GM23338 (cell line): ENCODE data around the gene MFSD11. TPM values are rescaled to one million over a fixed set of nuclear protein-coding genes. Genes with fewer than 3 reads are reported as not detected.
"Not testable (repeated sequence)": the region's sequence is repeated elsewhere in the genome, so short reads cannot be mapped to it uniquely, and the experiment has no call there.

Source experiments
- ATAC-seq: fragments of 200-7000 bp; cut with Tn5 transposase; 3 replicates; pipeline ENCODE4 v1.9.1; 2020
- DNase-seq: peaks from one replicate; pipeline ENCODE4 v3.0.0-alpha.2; 2015; ENCODE audit warnings: low spot score
- H2AFZ ChIP-seq: fragments of 200-600 bp; sonication (generic); 2 replicates; pipeline ENCODE4 v1.8.0; 2016; ENCODE audit warnings: antibody characterized with exemption, mild to moderate bottlenecking, moderate library complexity
- H3F3A ChIP-seq: fragments of 200-600 bp; sonication (generic); replicated peaks from 2 replicates; pipeline ENCODE4 v1.8.0; 2017; ENCODE audit warnings: antibody characterized with exemption, mixed run types, low read depth
- H3K27ac ChIP-seq: fragments of 200-600 bp; sonication (generic); 2 replicates; pipeline ENCODE4 v1.6.1; 2016; ENCODE audit warnings: low read depth
- H3K27me3 ChIP-seq: fragments of 200-600 bp; sonication (generic); 2 replicates; pipeline ENCODE4 v1.8.0; 2016; ENCODE audit warnings: mild to moderate bottlenecking, mixed run types, moderate library complexity; ENCODE audit not compliant: insufficient read depth
- H3K36me3 ChIP-seq: fragments of 200-600 bp; sonication (generic); 2 replicates; pipeline ENCODE4 v1.8.0; 2016; ENCODE audit warnings: mild to moderate bottlenecking; ENCODE audit not compliant: insufficient read depth
- H3K4me1 ChIP-seq: fragments of 200-600 bp; sonication (generic); 2 replicates; pipeline ENCODE4 v1.8.0; 2016; ENCODE audit warnings: mild to moderate bottlenecking, moderate library complexity; ENCODE audit not compliant: insufficient read depth
- H3K4me2 ChIP-seq: fragments of 200-600 bp; sonication (generic); 2 replicates; pipeline ENCODE4 v1.7.1; 2017; ENCODE audit warnings: mixed run types
- H3K4me3 ChIP-seq: fragments of 200-600 bp; sonication (generic); 2 replicates; pipeline ENCODE4 v1.6.1; 2016; ENCODE audit warnings: mixed run types
- H3K79me2 ChIP-seq: fragments of 200-600 bp; sonication (generic); replicated peaks from 2 replicates; pipeline ENCODE4 v1.8.0; 2017; ENCODE audit warnings: mild to moderate bottlenecking; ENCODE audit not compliant: insufficient read depth
- H3K9me2 ChIP-seq: fragments of 200-600 bp; sonication (generic); 2 replicates; pipeline ENCODE4 v1.8.0; 2017; ENCODE audit not compliant: insufficient read depth
- H4K20me1 ChIP-seq: fragments of 200-600 bp; sonication (generic); replicated peaks from 2 replicates; pipeline ENCODE4 v1.8.0; 2017; ENCODE audit warnings: mild to moderate bottlenecking; ENCODE audit not compliant: insufficient read depth
- H3K27ac Mint-ChIP-seq: 2 replicates; pipeline ENCODE4 v1.8.0; 2020; ENCODE audit warnings: inconsistent platforms, mild to moderate bottlenecking, moderate library complexity, mixed read lengths
- H3K27me3 Mint-ChIP-seq: 3 replicates; pipeline ENCODE4 v1.8.0; 2022; ENCODE audit warnings: low read depth, mild to moderate bottlenecking, moderate library complexity, mixed read lengths, inconsistent platforms; ENCODE audit not compliant: insufficient read depth, poor library complexity
- H3K36me3 Mint-ChIP-seq: 3 replicates; pipeline ENCODE4 v1.8.0; 2021; ENCODE audit warnings: low read depth, mild to moderate bottlenecking, inconsistent platforms, moderate library complexity, mixed read lengths
- H3K4me1 Mint-ChIP-seq: 3 replicates; pipeline ENCODE4 v1.8.0; 2020; ENCODE audit warnings: mild to moderate bottlenecking, inconsistent platforms, mixed read lengths
- H3K4me3 Mint-ChIP-seq: 3 replicates; pipeline ENCODE4 v1.8.0; 2021; ENCODE audit warnings: moderate library complexity, mild to moderate bottlenecking, inconsistent platforms, mixed read lengths
- H3K9me3 Mint-ChIP-seq: 3 replicates; pipeline ENCODE4 v1.8.0; 2020; ENCODE audit warnings: moderate library complexity, mild to moderate bottlenecking, inconsistent platforms, mixed read lengths
- CTCF ChIP-seq, 2 experiments: fragments of 200-600 bp in 1 of 2; sonication (generic) in 1 of 2; conservative IDR thresholded peaks; 2 replicates each; pipeline versions ENCODE4 v1.5.1 to v1.6.1; 2016 to 2017; ENCODE audit warnings: antibody characterized with exemption in 2 of 2, low read depth in 2 of 2, mild to moderate bottlenecking in 2 of 2, moderate library complexity in 1 of 2
- ETS1 ChIP-seq: IDR thresholded peaks from 2 replicates; pipeline ENCODE4 v1.6.1; 2016; ENCODE audit warnings: antibody characterized with exemption
- EZH2phosphoT487 ChIP-seq: fragments of 200-600 bp; sonication (generic); IDR thresholded peaks from one replicate; pipeline ENCODE4 v1.8.1; 2018; ENCODE audit warnings: antibody characterized with exemption; ENCODE audit not compliant: unreplicated experiment
- POLR2AphosphoS5 ChIP-seq: IDR thresholded peaks from 2 replicates; pipeline ENCODE4 v1.6.1; 2016; ENCODE audit warnings: antibody characterized with exemption, low read depth
- STAT1 ChIP-seq: IDR thresholded peaks from one replicate; pipeline ENCODE4 v1.6.1; 2016; ENCODE audit warnings: antibody characterized with exemption; ENCODE audit not compliant: unreplicated experiment
- ZNF114 ChIP-seq: fragments of 250-450 bp; sonication (Bioruptor Pico); IDR thresholded peaks from 2 replicates; pipeline ENCODE4 v1.5.0; 2020; ENCODE audit warnings: mild to moderate bottlenecking, moderate library complexity
- ZNF462 ChIP-seq: fragments of 250-450 bp; sonication (Bioruptor Pico); IDR thresholded peaks from 2 replicates; pipeline ENCODE4 v1.5.0; 2020; ENCODE audit warnings: mild to moderate bottlenecking, moderate library complexity
- polyA plus RNA-seq: library from polyadenylated mRNA; unstranded; fragments of >200 nt; fragmentation: Nextera tagmentation; extraction: Ambion mirVana; gene quantifications from 2 replicates; pipeline ENCODE4 v1.2.1, GENCODE V29; 2016
- total RNA-seq: library from RNA; depleted of rRNA; stranded (reverse); fragments of >200 nt; shearing (Covaris generic); gene quantifications from 2 replicates; pipeline ENCODE4 v1.2.3, GENCODE V29; 2014

The MFSD11 gene
- total and polyA plus RNA-seq, 2 experiments from 2014 or later, result 10.2 to 35.3 TPM

GRCh38 chr17:76739568-76740115 is 1.7 kb downstream of the MFSD11 start:
- H3K4me1 ChIP-seq, H3K9me2 ChIP-seq, H3K27ac ChIP-seq, H3K9me3 Mint-ChIP-seq, H3K4me3 Mint-ChIP-seq, DNase-seq, H3K27me3 ChIP-seq, H3K27ac Mint-ChIP-seq, H3K4me2 ChIP-seq, H3K4me1 Mint-ChIP-seq, H2AFZ ChIP-seq, H3K4me3 ChIP-seq, ATAC-seq: not testable (repeated sequence)
- H3K27me3 Mint-ChIP-seq, result peaks cover 19% of the 10 kb centered on the region
- peaks cover 14% of the 10 kb centered on the region for H3F3A ChIP-seq
- H3K36me3 ChIP-seq, result peaks cover 19% of the 10 kb centered on the region
- peaks cover 44% of the 10 kb centered on the region for H3K36me3 Mint-ChIP-seq
- H4K20me1 ChIP-seq, result peaks cover 15% of the 10 kb centered on the region
- peaks cover 41% of the 10 kb centered on the region for H3K79me2 ChIP-seq

- H3K27me3 ChIP-seq, result no peaks in the 10 kb centered on the region
- Mint-ChIP-seq H3K27ac (no peak overlapping the region), H3K27me3 (peaks cover 16% of the 10 kb centered on the region), H3K9me3 (peaks cover 8% of the 10 kb centered on the region; the same call in 2 of the 3 replicates), H3K4me1 (peaks cover 6% of the 10 kb centered on the region), H3K4me3 (no peak overlapping the region), H3K36me3 (peaks cover 44% of the 10 kb centered on the region)
- peaks cover 32% of the 10 kb centered on the region for H3K79me2 ChIP-seq
- H4K20me1 ChIP-seq, result peaks cover 6% of the 10 kb centered on the region
- ATAC-seq (no peak), DNase-seq (no peak)
- peaks cover 5% of the 10 kb centered on the region; the same call in 1 of the 2 replicates for H3K4me1 ChIP-seq
- no peaks in the 10 kb centered on the region for H3K9me2 ChIP-seq
- H2AFZ ChIP-seq, result no peak overlapping the region
- no peak overlapping the region for H3K4me2 ChIP-seq
- TF ChIP-seq ZNF114 (CRISPR knock-in tag) (no peak), EZH2phosphoT487 (no peak), ETS1 (no peak), STAT1 (no peak), POLR2AphosphoS5 (no peak), CTCF (conservative IDR thresholded peaks at IDR 0.05; ENCODE audit: low read depth in 2 of 2) (no peak), ZNF462 (CRISPR knock-in tag) (no peak)
- H3F3A ChIP-seq, result peaks cover 7% of the 10 kb centered on the region
- no peak overlapping the region for H3K27ac ChIP-seq
- H3K36me3 ChIP-seq, result peaks cover 10% of the 10 kb centered on the region; the same call in 1 of the 2 replicates
- no peak overlapping the region for H3K4me3 ChIP-seq
Measured at GRCh38 chr17:76740329-76741118, 2.6 kb downstream of the MFSD11 start.
